GM10266 (cell line): ENCODE measurements around the gene SLC9A9.

Source experiments
- DNase-seq: peaks from one replicate; pipeline ENCODE4 v3.0.0; 2012; ENCODE audit errors: extremely low spot score
- CTCF ChIP-seq: IDR thresholded peaks from 2 replicates; pipeline ENCODE4 v1.5.1; 2012; ENCODE audit warnings: mild to moderate bottlenecking, low read depth; ENCODE audit not compliant: control insufficient read depth, insufficient read depth; ENCODE audit errors: missing control alignments

The SLC9A9 gene

GRCh38 chr3:143590660-143591059 is 257.6 kb downstream of the SLC9A9 start:
- DNase-seq = no peak
- TF ChIP-seq CTCF = no peak

- no peak for DNase-seq
- TF ChIP-seq CTCF = no peak
Observed at GRCh38 chr3:143586576-143586975, 261.7 kb downstream of the SLC9A9 start.

GRCh38 chr3:143585720-143586456 is 262.4 kb downstream of the SLC9A9 start:
- TF ChIP-seq CTCF = no peak
- peak; percentile 17 for DNase-seq

GRCh38 chr3:143584474-143584873 is 263.8 kb downstream of the SLC9A9 start:
- no peak for TF ChIP-seq CTCF
- DNase-seq = no peak

GRCh38 chr3:143581972-143582722 is 266.1 kb downstream of the SLC9A9 start:
- no peak for DNase-seq
- TF ChIP-seq CTCF = no peak

- TF ChIP-seq CTCF = no peak
- DNase-seq = no peak
Observed at GRCh38 chr3:143578810-143579435, 269.3 kb downstream of the SLC9A9 start.
